Measurements from ENCODE around the gene GPR39. TPM values are rescaled to one million over a fixed set of nuclear protein-coding genes. Genes with fewer than 3 reads are reported as not detected.

The GPR39 gene
- total RNA-seq, 3 donors from 2014 or later (not counting 1 experiment from before 2014, with no cell fraction given): not detected

- no peaks in the 10 kb centered on the region for H3K36me3 ChIP-seq (ENCODE audit: control insufficient read depth, insufficient read depth, low read length)
- no peak overlapping the region for H3K4me3 ChIP-seq (ENCODE audit: low read length)
- Mint-ChIP-seq H3K36me3 (no peaks in the 10 kb centered on the region), H3K9me3 (peaks cover 10 to 17% of the 10 kb centered on the region in 2 donors), H3K4me3 (no peak overlapping the region), H3K27ac (no peak overlapping the region), H3K4me1 (no peaks in the 10 kb centered on the region), H3K27me3 (ENCODE audit: low read depth in 2 of 2) (no peaks in the 10 kb centered on the region)
- no peaks in the 10 kb centered on the region for H3K27me3 ChIP-seq (ENCODE audit: control insufficient read depth, insufficient read depth, low read length)
- ATAC-seq (no peak), DNase-seq (no peak)
- H3K9me3 ChIP-seq (ENCODE audit: control insufficient read depth, insufficient read depth, low read length): peaks cover 7% of the 10 kb centered on the region
- H3K27ac ChIP-seq (ENCODE audit: low read length): no peak overlapping the region
- intact Hi-C loops (cut with micrococcal nuclease): no loop called here
- H3K4me1 ChIP-seq (ENCODE audit: control insufficient read depth, insufficient read depth, low read length): no peaks in the 10 kb centered on the region
- no peak for TF ChIP-seq CTCF (IDR thresholded peaks at IDR 0.05)
- WGBS (ENCODE audit: insufficient coverage): 91% methylated on average over 2 of the region's 2 CpGs
Measured at GRCh38 chr2:132475615-132476014, 59.0 kb downstream of the GPR39 start.

- WGBS (ENCODE audit: insufficient coverage): 86% methylated on average over 4 of the region's 4 CpGs
- Histone ChIP-seq H3K4me3 (ENCODE audit: low read length) (no peak overlapping the region), H3K27me3 (ENCODE audit: control insufficient read depth, insufficient read depth, low read length) (no peaks in the 10 kb centered on the region), H3K36me3 (ENCODE audit: control insufficient read depth, insufficient read depth, low read length) (no peaks in the 10 kb centered on the region), H3K4me1 (ENCODE audit: control insufficient read depth, insufficient read depth, low read length) (no peaks in the 10 kb centered on the region), H3K27ac (ENCODE audit: low read length) (no peak overlapping the region), H3K9me3 (ENCODE audit: control insufficient read depth, insufficient read depth, low read length) (peaks cover 7% of the 10 kb centered on the region)
- Mint-ChIP-seq H3K4me3 (no peak overlapping the region), H3K36me3 (no peaks in the 10 kb centered on the region), H3K9me3 (peaks cover 10 to 17% of the 10 kb centered on the region in 2 donors), H3K4me1 (no peaks in the 10 kb centered on the region), H3K27me3 (ENCODE audit: low read depth in 2 of 2) (no peaks in the 10 kb centered on the region), H3K27ac (no peak overlapping the region)
- ATAC-seq (no peak), DNase-seq (no peak)
- intact Hi-C loops (cut with micrococcal nuclease): no loop called here
- TF ChIP-seq CTCF (IDR thresholded peaks at IDR 0.05): no peak
Measured at GRCh38 chr2:132477436-132477835, 60.8 kb downstream of the GPR39 start.

- Histone ChIP-seq H3K9me3 (ENCODE audit: control insufficient read depth, insufficient read depth, low read length) (peaks cover 7% of the 10 kb centered on the region), H3K27ac (ENCODE audit: low read length) (no peak overlapping the region), H3K4me3 (ENCODE audit: low read length) (no peak overlapping the region), H3K27me3 (ENCODE audit: control insufficient read depth, insufficient read depth, low read length) (no peaks in the 10 kb centered on the region), H3K36me3 (ENCODE audit: control insufficient read depth, insufficient read depth, low read length) (no peaks in the 10 kb centered on the region), H3K4me1 (ENCODE audit: control insufficient read depth, insufficient read depth, low read length) (no peaks in the 10 kb centered on the region)
- Mint-ChIP-seq H3K36me3 (no peaks in the 10 kb centered on the region), H3K4me3 (no peak overlapping the region), H3K4me1 (no peaks in the 10 kb centered on the region), H3K27me3 (ENCODE audit: low read depth in 2 of 2) (no peaks in the 10 kb centered on the region), H3K9me3 (peaks cover 10 to 17% of the 10 kb centered on the region in 2 donors), H3K27ac (no peak overlapping the region)
- no peak for TF ChIP-seq CTCF (IDR thresholded peaks at IDR 0.05)
- 96% methylated on average over 2 of the region's 2 CpGs for WGBS (ENCODE audit: insufficient coverage)
- DNase-seq (no peak), ATAC-seq (no peak)
- intact Hi-C loops (cut with micrococcal nuclease): no loop called here
Measured at GRCh38 chr2:132477962-132478361, 61.4 kb downstream of the GPR39 start.

- no peak for DNase-seq
- Mint-ChIP-seq H3K27ac (no peak overlapping the region), H3K4me1 (no peaks in the 10 kb centered on the region), H3K36me3 (no peaks in the 10 kb centered on the region), H3K27me3 (ENCODE audit: low read depth in 2 of 2) (no peaks in the 10 kb centered on the region), H3K4me3 (no peak overlapping the region), H3K9me3 (peaks cover 8 to 14% of the 10 kb centered on the region in 2 donors)
- TF ChIP-seq CTCF (IDR thresholded peaks at IDR 0.05): no peak
- Histone ChIP-seq H3K4me1 (ENCODE audit: control insufficient read depth, insufficient read depth, low read length) (no peaks in the 10 kb centered on the region), H3K4me3 (ENCODE audit: low read length) (no peak overlapping the region), H3K9me3 (ENCODE audit: control insufficient read depth, insufficient read depth, low read length) (peaks cover 7% of the 10 kb centered on the region), H3K27me3 (ENCODE audit: control insufficient read depth, insufficient read depth, low read length) (no peaks in the 10 kb centered on the region), H3K36me3 (ENCODE audit: control insufficient read depth, insufficient read depth, low read length) (no peaks in the 10 kb centered on the region), H3K27ac (ENCODE audit: low read length) (no peak overlapping the region)
- intact Hi-C loops (cut with micrococcal nuclease): no loop called here
- WGBS (ENCODE audit: insufficient coverage): 83% methylated on average over 2 of the region's 3 CpGs
- ATAC-seq: no peak
Measured at GRCh38 chr2:132478461-132479105, 62.0 kb downstream of the GPR39 start.

Data from natural killer cell (primary cell).